ENCODE measurements around the gene SLC66A2. TPM values are rescaled to one million over a fixed set of nuclear protein-coding genes. Genes with fewer than 3 reads are reported as not detected.

Gene SLC66A2
- total RNA-seq, 1 donor from 2014 or later, result 13.5 TPM

Other genes with a start within 250 kb of the SLC66A2 start
- 2.6 TPM for gene KCNG2, start 153.7 kb downstream of the SLC66A2 start, total RNA-seq (ENCODE audit: insufficient read depth, low replicate concordance)
- 9.4 TPM for gene HSBP1L1, start 13.0 kb upstream of the SLC66A2 start, total RNA-seq (ENCODE audit: insufficient read depth, low replicate concordance)
- 39.2 TPM for gene TXNL4A, start 36.9 kb upstream of the SLC66A2 start, total RNA-seq (ENCODE audit: insufficient read depth, low replicate concordance)
- 27.4 TPM for gene RBFA, start 82.8 kb upstream of the SLC66A2 start, total RNA-seq (ENCODE audit: insufficient read depth, low replicate concordance)
- gene ADNP2, start 157.6 kb upstream of the SLC66A2 start, total RNA-seq (ENCODE audit: insufficient read depth, low replicate concordance), result 14.4 TPM

Data from umbilical cord (tissue), 1 donor.